ENCODE measurements around the gene C19orf12.

Gene C19orf12

GRCh38 chr19:29662604-29663404 is 52.3 kb downstream of the C19orf12 start:
- DNase-seq (ENCODE audit: low read depth): no peak

DNA sequence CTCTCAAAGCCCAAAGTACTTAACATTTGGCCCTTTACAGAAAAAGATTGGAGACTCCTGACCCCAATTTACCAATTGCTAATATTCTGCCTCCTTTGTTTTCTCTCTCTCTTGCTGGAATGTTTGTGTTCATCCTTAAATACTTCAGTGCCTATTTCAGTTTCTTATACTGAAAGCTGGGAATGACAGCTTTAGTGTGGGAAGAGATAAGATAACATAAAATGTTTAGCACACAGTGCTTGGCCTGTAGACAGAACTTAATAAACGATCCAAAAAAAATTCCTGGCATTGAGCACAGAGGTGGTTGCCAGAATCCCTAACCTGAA is 52.8 kb downstream of the C19orf12 start:
- DNase-seq (ENCODE audit: low read depth): no peak

DNA sequence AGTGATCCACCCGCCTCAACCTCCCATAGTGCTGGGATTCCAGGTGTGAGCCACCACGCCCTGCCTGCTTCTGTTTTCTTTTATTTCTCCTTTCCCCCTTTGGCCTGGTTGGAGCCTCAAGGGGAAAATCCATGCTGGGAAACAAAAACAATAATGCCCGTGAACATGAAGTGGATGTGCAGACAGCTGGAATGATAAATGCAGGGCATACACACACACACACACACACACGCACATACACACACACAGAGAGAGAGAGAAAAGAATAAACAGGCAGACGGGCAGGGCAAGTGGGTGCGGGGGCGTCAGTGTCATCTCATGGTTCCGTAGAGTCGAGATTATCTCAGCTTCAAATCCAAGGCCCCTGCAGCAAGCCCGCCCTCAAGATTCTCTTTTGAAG is 54.2 kb downstream of the C19orf12 start:
- no peak for DNase-seq (ENCODE audit: low read depth)

DNA sequence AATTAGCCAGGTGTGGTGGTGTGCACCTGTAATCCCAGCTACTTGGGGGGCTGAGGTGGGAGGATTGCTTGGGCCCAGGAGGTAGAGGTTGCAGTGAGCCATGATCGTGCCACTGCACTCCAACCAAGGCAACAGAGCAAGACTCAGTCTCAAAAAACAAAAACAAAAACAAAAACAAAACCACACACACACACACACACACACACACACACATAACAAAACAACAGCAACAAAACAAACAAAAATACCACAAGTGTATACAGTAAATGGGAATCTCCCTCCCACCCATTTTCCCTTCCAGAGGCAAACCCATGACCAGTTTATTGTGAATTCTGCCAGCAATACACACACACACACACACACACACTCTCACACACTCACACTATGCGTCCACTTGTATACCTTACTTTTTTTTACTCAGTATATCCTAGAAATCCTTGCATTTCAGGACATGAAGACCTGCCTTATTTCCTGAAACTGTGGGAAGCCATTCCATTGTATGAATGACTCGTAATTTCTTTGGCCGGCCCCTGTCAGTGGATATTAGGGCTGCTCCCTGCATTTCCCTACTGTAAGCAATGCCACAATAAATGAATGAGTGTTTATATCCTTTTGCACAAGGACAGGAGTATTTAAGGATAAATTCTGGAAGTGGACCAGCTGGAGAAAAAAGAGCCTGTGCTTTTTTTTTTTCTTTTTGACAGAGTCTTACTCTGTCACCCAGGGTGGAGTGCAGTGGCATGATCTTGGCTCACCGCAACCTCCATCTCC is 56.7 kb downstream of the C19orf12 start:
- DNase-seq (ENCODE audit: low read depth): no peak

DNA sequence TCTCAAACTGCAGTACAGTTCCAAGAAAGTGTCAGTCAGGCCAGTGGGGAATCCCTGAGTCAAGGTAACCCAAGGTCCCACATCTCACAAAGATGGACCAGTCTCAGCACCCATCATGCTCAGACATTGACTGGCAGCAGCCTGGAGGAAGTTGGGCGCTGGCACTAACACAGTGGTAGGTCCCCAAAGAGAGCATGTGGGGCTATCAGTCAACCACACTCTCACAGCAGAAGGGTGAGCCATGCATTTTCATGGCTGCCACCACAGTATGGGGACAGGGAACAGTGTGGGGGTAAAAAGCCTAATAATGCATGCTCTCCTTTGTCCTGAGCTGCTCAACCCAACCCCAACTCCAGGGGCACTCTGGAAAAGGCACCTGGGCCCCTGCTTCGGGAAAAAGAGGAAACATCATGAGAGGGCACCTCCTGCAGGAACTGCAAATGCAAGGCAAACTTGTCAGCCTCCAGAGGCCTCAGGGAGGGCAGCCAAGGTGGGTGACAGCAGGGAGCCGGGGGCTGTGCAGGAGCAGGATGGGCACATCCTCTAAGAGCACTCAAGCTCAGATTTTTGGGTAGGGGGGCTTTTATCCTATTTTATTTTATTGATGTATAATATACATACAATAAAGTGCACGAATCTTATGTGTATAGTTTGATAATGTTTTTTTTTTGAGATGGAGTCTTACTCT is 59.3 kb downstream of the C19orf12 start:
- no peak for DNase-seq (ENCODE audit: low read depth)

GRCh38 chr19:29653398-29653797 is 61.7 kb downstream of the C19orf12 start:
- DNase-seq (ENCODE audit: low read depth): no peak

GRCh38 chr19:29651622-29652394 is 63.3 kb downstream of the C19orf12 start:
- DNase-seq (ENCODE audit: low read depth): no peak

DNA sequence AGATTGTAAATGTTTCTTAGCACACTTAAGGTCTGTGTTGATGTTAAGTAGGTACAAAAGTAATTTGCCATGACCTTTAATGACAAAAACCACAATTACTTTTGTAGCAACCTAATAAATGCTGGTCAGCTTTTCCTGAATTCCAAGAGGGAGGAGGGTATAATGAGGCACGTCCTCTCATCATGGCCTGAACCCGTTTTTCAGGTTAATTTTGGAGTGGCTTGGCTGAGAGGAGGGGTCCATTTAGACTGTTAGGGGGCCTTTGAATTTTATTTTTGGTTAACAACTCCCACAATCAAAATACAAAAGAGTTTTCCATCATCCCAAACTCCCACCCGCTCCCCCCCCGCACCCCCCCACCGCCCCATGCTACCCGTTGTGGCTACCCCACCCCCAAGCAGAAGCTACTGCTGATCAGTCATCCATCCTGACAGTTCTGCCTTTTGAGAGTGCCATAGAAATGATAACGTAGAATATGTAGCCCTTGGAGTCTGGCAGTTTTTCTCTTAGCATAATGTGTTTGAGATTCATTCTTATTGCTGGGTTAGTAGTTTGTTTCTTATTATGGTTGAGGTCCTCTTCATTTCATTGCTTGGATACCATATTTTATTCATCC is 64.2 kb downstream of the C19orf12 start:
- DNase-seq (ENCODE audit: low read depth): no peak
